WTC11 (cell line): ENCODE measurements around the gene TMEM238.

Source experiments
- ATF3 ChIP-seq: sonication (generic); formaldehyde crosslinking; conservative IDR thresholded peaks from 2 replicates; pipeline ENCODE4 v1.8.1; 2022; ENCODE audit warnings: mild to moderate bottlenecking, missing genetic modification reagents
- CTCF ChIP-seq: fragments of 200-600 bp; IDR thresholded peaks from 2 replicates; pipeline ENCODE4 v1.8.0; 2022; ENCODE audit warnings: antibody characterized with exemption
- ERG ChIP-seq: fragments of 250-450 bp; sonication (Bioruptor Pico); IDR thresholded peaks from 2 replicates; pipeline ENCODE4 v1.8.0; 2021; ENCODE audit warnings: mild to moderate bottlenecking
- FOXK1 ChIP-seq: sonication (generic); formaldehyde crosslinking; IDR thresholded peaks from 2 replicates; pipeline ENCODE4 v1.8.0; 2022; ENCODE audit warnings: mild to moderate bottlenecking, moderate library complexity, missing genetic modification reagents
- FOXP4 ChIP-seq: sonication (generic); formaldehyde crosslinking; IDR thresholded peaks from 2 replicates; pipeline ENCODE4 v1.8.0; 2022; ENCODE audit warnings: mild to moderate bottlenecking, missing genetic modification reagents
- HMGXB4 ChIP-seq: sonication (generic); formaldehyde crosslinking; IDR thresholded peaks from 2 replicates; pipeline ENCODE4 v1.8.1; 2023; ENCODE audit warnings: mild to moderate bottlenecking, moderate library complexity, missing genetic modification reagents
- MLX ChIP-seq: sonication (generic); formaldehyde crosslinking; IDR thresholded peaks from 2 replicates; pipeline ENCODE4 v1.8.1; 2023; ENCODE audit warnings: mild to moderate bottlenecking, missing genetic modification reagents, moderate library complexity
- MYBL2 ChIP-seq: sonication (generic); formaldehyde crosslinking; IDR thresholded peaks from 2 replicates; pipeline ENCODE4 v1.8.1; 2023; ENCODE audit warnings: mild to moderate bottlenecking, moderate library complexity, missing genetic modification reagents
- NR3C1 ChIP-seq: sonication (generic); formaldehyde crosslinking; conservative IDR thresholded peaks from 2 replicates; pipeline ENCODE4 v1.8.1; 2023; ENCODE audit warnings: low read depth, mild to moderate bottlenecking, missing genetic modification reagents
- SMAD3 ChIP-seq: sonication (generic); formaldehyde crosslinking; IDR thresholded peaks from 2 replicates; pipeline ENCODE4 v1.8.0; 2022; ENCODE audit warnings: missing genetic modification reagents, mild to moderate bottlenecking, borderline replicate concordance
- ZBTB21 ChIP-seq: sonication (generic); formaldehyde crosslinking; IDR thresholded peaks from 2 replicates; pipeline ENCODE4 v1.8.1; 2023; ENCODE audit warnings: mild to moderate bottlenecking, missing genetic modification reagents, borderline replicate concordance

- TF ChIP-seq FOXP4 (CRISPR knock-in tag) (no peak), MLX (CRISPR knock-in tag) (no peak), CTCF (no peak), FOXK1 (CRISPR knock-in tag) (no peak), MYBL2 (CRISPR knock-in tag) (no peak), ZBTB21 (CRISPR knock-in tag) (no peak), HMGXB4 (no peak), ATF3 (CRISPR knock-in tag) (no peak), ERG (no peak), NR3C1 (no peak), SMAD3 (no peak)
These were observed 11.6 kb downstream of the TMEM238 start for GRCh38 chr19:55372316-55373081.
